Prostate gland (tissue), 2 donors: ENCODE measurements around the gene EIF2B5.

Source experiments
- POLR2A ChIP-seq: fragments of 450-650 bp; IDR thresholded peaks from one replicate; pipeline ENCODE4 v1.6.1; 2016; ENCODE audit warnings: antibody characterized with exemption, mild to moderate bottlenecking
- POLR2AphosphoS5 ChIP-seq: sonication (generic); formaldehyde crosslinking; IDR thresholded peaks from one replicate; pipeline ENCODE4 v1.6.1; 2017; ENCODE audit warnings: antibody characterized with exemption
- TF ChIP-seq, protein P1 (sequence below), 4 experiments: fragments of 200-600 bp in 2 of 4; fragments of 450-650 bp in 2 of 4; sonication (generic) in 2 of 4; IDR thresholded peaks; 1 replicate in 3 of 4; 2 replicates in 1 of 4; pipeline ENCODE4 v1.5.1; 2016 to 2019; ENCODE audit warnings: antibody characterized with exemption in 4 of 4, mild to moderate bottlenecking in 2 of 4, moderate library complexity in 2 of 4

DNA sequence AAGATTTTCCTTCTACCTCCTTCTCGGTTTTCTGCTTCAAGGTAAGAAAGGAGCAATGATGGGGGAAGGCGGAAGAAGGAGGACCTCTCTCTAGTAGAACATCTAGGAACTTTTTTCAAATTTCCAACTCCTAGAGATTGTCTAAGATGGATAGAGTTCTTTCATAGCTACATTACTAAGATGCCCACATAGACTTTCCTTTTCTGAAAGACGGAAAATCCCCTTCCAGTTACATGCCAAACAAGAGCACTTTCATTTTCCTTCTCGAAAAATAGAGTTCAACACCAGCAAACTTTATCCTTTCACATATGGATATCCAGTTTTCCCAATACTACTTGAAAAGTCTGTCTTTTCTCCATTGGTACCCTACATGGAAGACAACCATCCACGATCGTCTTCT is 37.6 kb upstream of the EIF2B5 start:
- TF ChIP-seq, protein P1, sequence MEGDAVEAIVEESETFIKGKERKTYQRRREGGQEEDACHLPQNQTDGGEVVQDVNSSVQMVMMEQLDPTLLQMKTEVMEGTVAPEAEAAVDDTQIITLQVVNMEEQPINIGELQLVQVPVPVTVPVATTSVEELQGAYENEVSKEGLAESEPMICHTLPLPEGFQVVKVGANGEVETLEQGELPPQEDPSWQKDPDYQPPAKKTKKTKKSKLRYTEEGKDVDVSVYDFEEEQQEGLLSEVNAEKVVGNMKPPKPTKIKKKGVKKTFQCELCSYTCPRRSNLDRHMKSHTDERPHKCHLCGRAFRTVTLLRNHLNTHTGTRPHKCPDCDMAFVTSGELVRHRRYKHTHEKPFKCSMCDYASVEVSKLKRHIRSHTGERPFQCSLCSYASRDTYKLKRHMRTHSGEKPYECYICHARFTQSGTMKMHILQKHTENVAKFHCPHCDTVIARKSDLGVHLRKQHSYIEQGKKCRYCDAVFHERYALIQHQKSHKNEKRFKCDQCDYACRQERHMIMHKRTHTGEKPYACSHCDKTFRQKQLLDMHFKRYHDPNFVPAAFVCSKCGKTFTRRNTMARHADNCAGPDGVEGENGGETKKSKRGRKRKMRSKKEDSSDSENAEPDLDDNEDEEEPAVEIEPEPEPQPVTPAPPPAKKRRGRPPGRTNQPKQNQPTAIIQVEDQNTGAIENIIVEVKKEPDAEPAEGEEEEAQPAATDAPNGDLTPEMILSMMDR (IDR thresholded peaks at IDR 0.05), result no peak
- TF ChIP-seq POLR2A (no peak), POLR2AphosphoS5 (no peak)
